Astrocyte (in vitro differentiated cells and primary cell): Measurements from ENCODE around the gene NUDT12.

Experiments
- CTCF ChIP-seq: IDR thresholded peaks from 2 replicates; pipeline ENCODE4 v1.5.1; 2011; ENCODE audit warnings: low read depth, mild to moderate bottlenecking, inconsistent platforms, low read length, moderate library complexity; ENCODE audit not compliant: insufficient read depth
- EZH2 ChIP-seq: IDR thresholded peaks from 2 replicates; pipeline ENCODE4 v1.6.1; 2012; ENCODE audit warnings: mild to moderate bottlenecking, low read length, inconsistent platforms; ENCODE audit not compliant: insufficient read depth

- TF ChIP-seq CTCF (no peak), EZH2 (no peak)
Observed at GRCh38 chr5:103511554-103511885, 51.1 kb downstream of the NUDT12 start.
